WERI-Rb-1 (cell line): Measurements from ENCODE around the gene SERPINA4.

Experiments
- DNase-seq: peaks from one replicate; pipeline ENCODE4 v3.0.0-alpha.2; 2020
- H3K27ac ChIP-seq: fragments of 250-450 bp; sonication (Bioruptor Pico); 2 replicates; pipeline ENCODE4 v1.5.1; 2020; ENCODE audit warnings: mild to moderate bottlenecking, moderate library complexity
- H3K27me3 ChIP-seq: fragments of 250-450 bp; sonication (Bioruptor Pico); 2 replicates; pipeline ENCODE4 v1.5.1; 2021; ENCODE audit warnings: mild to moderate bottlenecking, low read depth, moderate library complexity; ENCODE audit not compliant: insufficient read depth, severe bottlenecking
- H3K36me3 ChIP-seq: fragments of 250-450 bp; sonication (Bioruptor Pico); 2 replicates; pipeline ENCODE4 v1.5.1; 2020; ENCODE audit warnings: mild to moderate bottlenecking, moderate library complexity
- H3K4me3 ChIP-seq: 2 replicates; pipeline ENCODE4 v1.5.1; 2011; ENCODE audit warnings: low read depth, mild to moderate bottlenecking, control low read depth, low read length
- H3K9me3 ChIP-seq: fragments of 250-450 bp; sonication (Bioruptor Pico); 2 replicates; pipeline ENCODE4 v1.5.1; 2021; ENCODE audit warnings: mild to moderate bottlenecking, moderate library complexity; ENCODE audit not compliant: severe bottlenecking
- TF ChIP-seq, protein P1 (sequence below): IDR thresholded peaks from 2 replicates; pipeline ENCODE4 v1.5.1; 2011; ENCODE audit warnings: low read depth, mild to moderate bottlenecking, control low read depth, inconsistent platforms, low read length

The SERPINA4 gene

DNA sequence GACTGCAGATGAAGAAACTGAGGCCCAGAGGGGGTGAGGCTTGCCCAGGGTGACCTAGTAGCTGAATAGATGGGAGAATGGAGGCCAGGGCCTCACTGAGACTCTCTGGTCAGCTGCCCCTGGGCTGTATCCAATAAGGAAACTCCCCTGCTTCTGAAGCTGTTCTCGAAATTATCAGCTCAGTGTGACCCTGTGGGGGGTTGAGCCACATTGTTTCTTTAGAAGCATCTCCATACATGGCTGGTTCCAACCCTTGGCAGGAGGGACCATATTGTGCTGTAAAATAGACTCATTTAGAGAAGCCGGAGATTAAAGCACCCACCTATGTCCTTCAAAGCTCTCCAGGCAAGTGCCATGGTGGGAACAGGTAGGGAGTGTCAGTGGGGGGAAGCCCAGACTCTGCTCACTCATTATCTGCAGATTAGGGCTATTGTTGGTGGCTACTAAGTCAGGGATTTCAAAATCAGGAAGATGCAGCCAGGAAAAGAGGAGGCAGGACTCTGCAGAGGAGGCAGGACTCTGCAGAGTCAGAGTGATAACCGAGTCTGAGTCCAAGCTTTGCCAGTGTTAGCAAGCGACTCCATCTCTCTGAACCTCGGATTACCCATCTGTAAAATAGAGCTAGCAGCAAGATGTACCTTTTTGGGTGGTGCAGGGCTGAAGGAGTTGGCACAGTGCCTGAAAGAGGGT, 23.5 kb downstream of the SERPINA4 start:
- Histone ChIP-seq H3K36me3 (no peaks in the 10 kb centered on the region), H3K9me3 (no peaks in the 10 kb centered on the region), H3K27ac (no peak overlapping the region), H3K4me3 (no peak overlapping the region), H3K27me3 (peaks cover 69% of the 10 kb centered on the region)
- DNase-seq, result no peak
- TF ChIP-seq, protein P1, sequence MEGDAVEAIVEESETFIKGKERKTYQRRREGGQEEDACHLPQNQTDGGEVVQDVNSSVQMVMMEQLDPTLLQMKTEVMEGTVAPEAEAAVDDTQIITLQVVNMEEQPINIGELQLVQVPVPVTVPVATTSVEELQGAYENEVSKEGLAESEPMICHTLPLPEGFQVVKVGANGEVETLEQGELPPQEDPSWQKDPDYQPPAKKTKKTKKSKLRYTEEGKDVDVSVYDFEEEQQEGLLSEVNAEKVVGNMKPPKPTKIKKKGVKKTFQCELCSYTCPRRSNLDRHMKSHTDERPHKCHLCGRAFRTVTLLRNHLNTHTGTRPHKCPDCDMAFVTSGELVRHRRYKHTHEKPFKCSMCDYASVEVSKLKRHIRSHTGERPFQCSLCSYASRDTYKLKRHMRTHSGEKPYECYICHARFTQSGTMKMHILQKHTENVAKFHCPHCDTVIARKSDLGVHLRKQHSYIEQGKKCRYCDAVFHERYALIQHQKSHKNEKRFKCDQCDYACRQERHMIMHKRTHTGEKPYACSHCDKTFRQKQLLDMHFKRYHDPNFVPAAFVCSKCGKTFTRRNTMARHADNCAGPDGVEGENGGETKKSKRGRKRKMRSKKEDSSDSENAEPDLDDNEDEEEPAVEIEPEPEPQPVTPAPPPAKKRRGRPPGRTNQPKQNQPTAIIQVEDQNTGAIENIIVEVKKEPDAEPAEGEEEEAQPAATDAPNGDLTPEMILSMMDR, result no peak

DNA sequence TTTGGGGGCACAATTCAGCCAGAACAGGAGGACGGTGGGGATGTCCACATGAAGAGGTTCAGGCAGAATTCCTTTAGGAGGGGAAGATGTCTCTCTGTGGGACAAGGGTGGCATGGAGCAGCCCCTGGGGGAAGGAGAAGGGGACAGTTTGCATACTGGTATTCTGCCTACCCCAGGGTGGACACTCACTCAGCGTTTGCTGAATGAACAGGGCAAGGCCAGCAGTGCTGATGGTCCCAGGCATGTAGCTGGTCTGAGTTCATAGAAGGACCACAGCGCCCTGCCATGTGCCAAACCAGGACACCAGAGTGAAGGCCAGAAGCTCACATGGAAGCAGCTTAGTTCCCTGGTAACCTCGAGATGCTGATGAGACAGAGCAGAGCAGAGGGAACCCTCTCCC, 25.4 kb downstream of the SERPINA4 start:
- H3K36me3 ChIP-seq, result no peaks in the 10 kb centered on the region
- peaks cover 71% of the 10 kb centered on the region for H3K27me3 ChIP-seq
- H3K9me3 ChIP-seq, result no peaks in the 10 kb centered on the region
- H3K4me3 ChIP-seq, result no peak overlapping the region
- TF ChIP-seq, protein P1, result no peak
- no peak overlapping the region for H3K27ac ChIP-seq
- no peak for DNase-seq

DNA sequence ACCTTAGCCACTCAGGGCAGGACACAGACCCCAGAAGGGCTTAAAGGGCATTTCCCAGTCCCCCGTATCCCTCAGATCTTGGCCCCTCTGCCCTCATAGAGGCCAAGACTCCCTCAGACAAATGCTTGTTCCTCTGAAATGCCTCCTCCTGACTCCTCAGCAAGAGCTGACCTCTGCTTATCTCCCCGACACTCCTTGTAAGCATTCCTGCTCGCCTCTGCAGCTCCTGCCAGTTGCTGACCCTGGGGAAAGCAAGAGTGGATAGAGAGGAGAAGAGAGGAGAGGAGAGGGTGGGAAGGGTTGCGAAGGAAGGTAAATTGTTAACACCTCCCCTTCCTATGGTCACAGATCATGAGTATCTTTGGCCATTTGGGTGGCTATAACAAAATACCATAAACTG, 27.1 kb downstream of the SERPINA4 start:
- no peak for DNase-seq
- no peak overlapping the region for H3K27ac ChIP-seq

DNA sequence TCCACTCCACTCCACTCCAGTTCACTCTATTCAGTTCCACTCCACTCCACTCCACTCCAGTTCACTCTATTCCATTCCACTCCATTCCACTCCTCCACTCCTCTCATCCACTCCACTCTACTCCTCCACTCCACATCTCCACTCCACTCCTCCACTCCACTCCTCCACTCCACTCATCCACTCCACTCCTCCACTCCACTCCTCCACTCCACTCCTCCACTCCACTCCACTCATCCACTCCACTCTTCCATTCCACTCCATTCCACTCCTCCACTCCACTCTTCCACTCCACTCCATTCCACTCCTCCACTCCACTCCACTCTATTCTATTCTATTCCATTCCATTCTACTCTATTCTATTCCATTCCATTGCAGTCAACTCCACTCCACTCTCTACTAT, 29.8 kb downstream of the SERPINA4 start:
- no peaks in the 10 kb centered on the region for H3K9me3 ChIP-seq
- DNase-seq, result no peak
- H3K27ac ChIP-seq, result no peak overlapping the region
- TF ChIP-seq, protein P1, result no peak
- no peaks in the 10 kb centered on the region for H3K36me3 ChIP-seq
- no peak overlapping the region for H3K4me3 ChIP-seq
- peaks cover 63% of the 10 kb centered on the region for H3K27me3 ChIP-seq

More for the DNA sequence above, 27.1 kb downstream of the SERPINA4 start:
- H3K36me3 ChIP-seq, result no peaks in the 10 kb centered on the region
- TF ChIP-seq, protein P1, result no peak
- no peaks in the 10 kb centered on the region for H3K9me3 ChIP-seq
- no peak overlapping the region for H3K4me3 ChIP-seq
- H3K27me3 ChIP-seq, result peaks cover 67% of the 10 kb centered on the region

DNA sequence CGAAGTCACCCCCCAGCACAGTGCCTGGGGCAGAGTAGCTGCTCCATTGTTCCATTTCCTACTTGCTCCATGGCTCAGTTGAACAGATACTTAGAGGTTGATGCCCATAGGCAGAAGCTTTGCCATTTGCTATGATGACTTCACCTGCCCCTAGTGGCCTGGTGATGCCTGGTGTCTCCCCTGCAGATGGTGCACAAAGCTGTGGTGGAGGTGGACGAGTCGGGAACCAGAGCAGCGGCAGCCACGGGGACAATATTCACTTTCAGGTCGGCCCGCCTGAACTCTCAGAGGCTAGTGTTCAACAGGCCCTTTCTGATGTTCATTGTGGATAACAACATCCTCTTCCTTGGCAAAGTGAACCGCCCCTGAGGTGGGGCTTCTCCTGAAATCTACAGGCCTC, 30.6 kb downstream of the SERPINA4 start:
- TF ChIP-seq, protein P1, result no peak
- H3K4me3 ChIP-seq, result no peak overlapping the region

DNA sequence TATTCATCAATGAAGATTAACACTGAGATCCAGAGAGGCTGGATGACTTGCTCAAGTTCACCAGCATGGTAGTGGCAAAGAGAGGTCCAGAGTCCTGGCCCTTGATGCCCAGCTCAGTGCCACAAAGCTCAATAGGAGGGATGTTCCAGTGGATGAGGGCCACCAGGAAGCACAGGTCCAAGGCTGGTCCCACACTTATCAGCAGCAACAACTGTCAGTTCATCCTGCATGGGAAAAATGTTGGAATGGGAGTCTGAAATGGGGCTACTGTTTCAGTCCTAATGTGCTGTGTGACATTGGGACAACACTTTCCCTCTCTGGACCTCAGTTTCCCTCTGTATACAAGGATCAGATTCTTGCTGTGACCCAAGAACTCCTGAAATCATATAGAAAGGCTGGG, 31.2 kb downstream of the SERPINA4 start:
- H3K4me3 ChIP-seq, result no peak overlapping the region
- no peak for DNase-seq
- no peak overlapping the region for H3K27ac ChIP-seq
- H3K9me3 ChIP-seq, result no peaks in the 10 kb centered on the region
- peaks cover 52% of the 10 kb centered on the region for H3K27me3 ChIP-seq
- H3K36me3 ChIP-seq, result no peaks in the 10 kb centered on the region
- TF ChIP-seq, protein P1, result no peak

More for the DNA sequence above, 30.6 kb downstream of the SERPINA4 start:
- no peak for DNase-seq
- Histone ChIP-seq H3K36me3 (no peaks in the 10 kb centered on the region), H3K27ac (no peak overlapping the region), H3K27me3 (peaks cover 55% of the 10 kb centered on the region), H3K9me3 (no peaks in the 10 kb centered on the region)
